ENCODE results near the gene KDM8.

KDM8 gene

DNA sequence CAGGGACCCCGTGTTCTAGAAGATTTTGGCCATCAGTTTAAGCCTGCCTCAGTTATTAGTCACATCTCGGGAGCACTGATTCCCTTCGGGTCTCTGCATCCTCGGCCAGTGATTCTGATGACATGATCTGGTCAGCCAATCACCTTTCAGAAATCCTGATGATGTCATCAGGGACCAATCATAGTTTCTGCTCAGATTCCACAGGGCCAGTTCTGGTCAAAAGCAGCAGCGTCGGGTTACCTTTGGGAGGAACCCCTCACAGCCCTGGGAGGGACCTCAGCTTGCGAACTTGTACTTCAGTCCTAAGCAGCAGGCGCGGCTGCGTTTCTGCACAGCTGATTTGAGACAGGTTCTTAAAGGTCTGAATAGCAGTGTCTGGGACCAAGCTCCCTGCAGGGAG lies 13.9 kb downstream of the KDM8 start:
- DNase-seq: no peak

DNA sequence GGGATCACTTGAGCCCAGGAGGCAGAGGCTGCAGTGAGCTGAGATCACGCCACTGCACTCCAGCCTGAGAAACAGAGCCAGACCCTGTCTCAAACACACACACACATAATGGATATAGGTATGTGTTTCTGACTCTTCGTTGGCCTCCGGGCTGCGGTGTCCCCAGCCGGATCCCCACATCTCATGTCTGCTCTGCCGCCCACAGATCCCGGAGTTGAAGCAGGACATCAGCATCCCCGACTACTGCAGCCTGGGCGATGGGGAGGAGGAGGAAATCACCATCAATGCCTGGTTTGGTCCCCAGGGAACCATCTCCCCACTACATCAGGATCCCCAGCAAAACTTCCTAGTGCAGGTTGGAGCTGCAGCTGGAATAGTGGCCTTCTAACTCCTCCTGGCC lies 15.4 kb downstream of the KDM8 start:
- no peak for DNase-seq

DNA sequence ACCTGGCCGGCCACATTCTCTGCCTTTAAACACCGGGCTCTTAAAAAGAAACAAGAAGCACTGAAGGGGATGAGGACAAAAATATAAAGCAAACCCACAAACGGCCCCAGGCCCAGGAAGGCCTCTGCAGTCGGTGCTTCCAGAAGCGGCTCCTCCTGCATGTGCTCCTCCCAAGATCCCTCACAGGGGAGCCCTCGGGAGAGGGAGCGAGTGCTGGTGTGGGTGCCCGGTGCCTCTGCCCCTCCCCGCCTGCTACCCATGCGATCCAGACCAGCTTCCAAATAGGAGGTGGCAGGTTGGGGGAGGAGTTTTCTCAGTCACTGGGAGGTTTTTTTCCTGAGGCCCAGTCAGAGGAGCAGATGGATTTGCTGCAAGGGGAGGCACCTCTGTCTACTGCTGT lies 15.8 kb downstream of the KDM8 start:
- DNase-seq: no peak

DNA sequence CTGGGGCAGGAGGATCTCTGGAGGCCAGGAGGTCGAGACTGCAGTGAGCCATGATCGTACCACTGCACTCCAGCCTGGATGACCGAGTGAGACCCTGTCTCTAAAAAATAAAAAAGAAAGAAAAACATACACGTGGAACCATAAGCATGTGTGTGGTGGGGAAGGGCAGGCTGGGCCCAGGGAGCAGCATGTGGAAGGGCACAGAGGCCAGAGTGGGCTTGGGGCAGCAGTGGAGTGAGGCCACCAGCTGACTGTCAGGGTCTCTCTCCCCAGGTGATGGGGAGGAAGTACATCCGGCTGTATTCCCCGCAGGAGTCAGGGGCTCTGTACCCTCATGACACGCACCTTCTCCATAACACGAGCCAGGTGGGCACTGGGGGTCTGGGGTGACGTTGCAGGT lies 16.8 kb downstream of the KDM8 start:
- no peak for DNase-seq

DNA sequence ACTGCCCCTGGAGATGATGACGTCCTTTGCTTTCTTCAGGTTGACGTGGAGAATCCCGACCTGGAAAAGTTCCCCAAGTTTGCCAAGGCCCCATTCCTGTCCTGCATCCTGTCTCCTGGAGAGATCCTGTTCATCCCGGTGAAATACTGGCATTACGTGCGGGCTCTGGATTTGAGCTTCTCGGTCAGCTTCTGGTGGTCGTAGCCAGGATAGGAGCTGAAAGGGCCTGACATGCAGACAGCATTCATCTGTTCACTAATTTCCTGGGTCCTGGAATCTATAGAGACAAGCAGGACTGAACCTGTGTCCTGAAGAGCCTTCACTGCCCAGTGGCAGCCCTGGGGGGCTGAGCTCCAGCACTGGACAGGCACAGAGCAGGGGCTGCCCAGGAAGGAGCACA lies 17.2 kb downstream of the KDM8 start:
- no peak for DNase-seq

DNA sequence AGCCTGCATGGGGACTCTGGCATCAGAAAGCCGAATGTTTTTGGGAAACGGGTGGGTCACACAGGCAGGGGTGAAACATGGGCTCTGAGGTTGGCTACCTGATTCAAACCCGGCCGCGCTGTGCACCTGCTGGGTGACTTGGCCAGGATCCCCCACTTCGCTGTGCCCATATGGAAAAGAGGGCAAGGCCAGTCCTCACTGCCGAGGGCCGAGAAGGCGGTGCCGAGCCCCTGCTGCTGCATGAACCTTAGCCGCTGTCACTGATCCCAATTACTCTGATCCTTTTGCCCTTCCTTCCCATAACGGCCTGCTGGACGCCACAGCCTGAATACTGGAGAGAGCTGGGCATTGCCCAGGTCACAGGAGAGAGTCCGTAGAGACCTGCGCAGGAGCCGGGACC lies 17.7 kb downstream of the KDM8 start:
- no peak for DNase-seq

DNA sequence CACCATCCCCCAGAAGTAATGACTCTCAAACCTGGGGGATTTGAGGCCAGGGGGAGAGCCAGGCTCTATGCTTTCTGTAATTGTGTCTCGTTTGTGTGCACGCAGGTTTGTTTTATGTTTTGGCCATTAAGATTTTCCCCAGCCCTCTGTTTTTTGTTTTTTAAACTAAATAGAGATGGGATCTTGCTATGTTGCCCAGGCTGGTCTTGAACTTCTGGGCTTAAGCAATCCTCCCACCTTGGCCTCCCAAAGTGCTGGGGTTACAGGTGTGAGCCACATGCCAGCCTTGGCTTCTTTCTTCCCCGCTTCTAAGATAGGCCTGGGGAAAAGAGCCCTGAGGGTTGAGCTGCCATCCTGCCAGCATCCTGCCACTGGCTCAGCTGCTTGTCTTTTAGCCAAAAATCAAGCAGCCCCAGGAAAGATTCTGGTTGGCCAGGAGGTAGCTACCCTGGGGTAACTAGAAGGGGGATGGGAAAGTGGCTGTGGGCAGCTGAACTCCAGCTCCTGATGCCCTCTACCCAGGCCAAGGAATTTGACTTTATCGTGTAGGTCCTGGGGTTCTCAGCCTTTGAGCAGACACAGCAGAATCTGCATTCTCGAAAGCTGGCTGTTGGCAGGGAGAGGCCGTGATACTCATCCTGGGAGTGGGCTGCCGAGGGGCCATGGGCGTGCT lies 18.4 kb downstream of the KDM8 start:
- no peak for DNase-seq

DNA sequence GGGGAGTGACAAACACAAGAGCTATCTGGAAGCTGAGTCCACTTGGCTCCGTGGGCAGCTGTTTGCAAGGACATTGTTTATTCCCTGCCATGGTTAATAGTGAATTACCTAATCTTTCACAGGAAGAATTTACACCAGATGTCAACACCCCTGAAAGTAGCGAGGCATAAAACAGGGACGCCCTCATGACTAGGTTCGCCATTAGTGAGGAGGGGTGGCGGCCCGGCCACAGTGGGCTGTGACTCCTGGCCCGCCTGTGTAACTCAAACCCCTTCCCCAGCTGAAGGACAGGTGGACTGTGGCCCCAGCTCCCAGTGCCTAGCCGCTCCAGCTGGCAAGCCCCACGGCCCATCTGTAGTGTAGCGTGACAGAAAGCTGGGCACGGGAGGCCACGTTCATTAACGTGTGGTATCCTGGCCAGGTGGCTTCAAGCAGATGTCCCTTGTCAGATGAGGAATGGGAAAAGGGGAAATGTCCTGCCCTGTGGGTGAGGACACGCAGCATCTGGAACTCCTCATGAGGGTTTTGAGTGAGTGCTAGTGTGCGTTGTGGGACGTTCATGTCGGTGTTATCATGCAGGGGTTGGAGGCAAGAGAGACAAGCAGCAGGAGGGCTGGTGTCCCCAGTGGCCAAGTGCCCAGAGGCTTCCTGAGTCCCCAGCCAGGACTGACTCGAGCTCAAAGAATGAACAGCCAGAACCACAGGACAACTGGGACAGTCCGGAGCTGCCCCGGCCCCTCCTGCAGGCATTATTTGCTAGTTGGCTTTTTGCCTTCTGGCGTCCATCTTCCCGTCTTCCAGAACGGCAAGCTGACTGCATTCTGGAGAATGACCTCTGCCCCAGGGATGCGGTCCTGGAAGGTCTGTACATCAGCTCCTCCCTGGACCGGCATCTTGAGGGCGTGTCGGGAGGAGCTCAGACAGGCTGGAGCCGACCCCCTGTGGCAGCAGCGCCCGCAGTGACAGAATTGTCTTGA lies 19.2 kb downstream of the KDM8 start:
- DNase-seq: no peak

DNA sequence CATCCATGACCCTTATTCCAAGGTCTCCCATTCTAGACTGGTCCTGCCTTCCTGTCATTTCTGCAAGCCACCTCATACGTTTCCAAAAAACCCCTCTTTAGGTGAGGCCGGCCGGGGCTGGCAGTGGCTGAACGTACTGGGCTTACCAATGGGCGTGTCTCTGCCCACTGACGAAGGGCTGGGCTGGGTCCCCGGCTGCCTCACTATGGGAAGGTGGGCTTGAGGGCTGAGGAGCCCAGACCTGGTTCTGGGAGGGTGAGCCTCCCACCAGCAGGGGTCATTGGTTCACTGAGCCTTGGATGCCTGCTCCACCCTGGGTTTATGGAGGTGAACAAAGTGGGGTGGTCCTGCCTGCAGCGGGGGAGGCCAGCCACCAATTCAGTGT lies 19.9 kb downstream of the KDM8 start:
- no peak for DNase-seq

DNA sequence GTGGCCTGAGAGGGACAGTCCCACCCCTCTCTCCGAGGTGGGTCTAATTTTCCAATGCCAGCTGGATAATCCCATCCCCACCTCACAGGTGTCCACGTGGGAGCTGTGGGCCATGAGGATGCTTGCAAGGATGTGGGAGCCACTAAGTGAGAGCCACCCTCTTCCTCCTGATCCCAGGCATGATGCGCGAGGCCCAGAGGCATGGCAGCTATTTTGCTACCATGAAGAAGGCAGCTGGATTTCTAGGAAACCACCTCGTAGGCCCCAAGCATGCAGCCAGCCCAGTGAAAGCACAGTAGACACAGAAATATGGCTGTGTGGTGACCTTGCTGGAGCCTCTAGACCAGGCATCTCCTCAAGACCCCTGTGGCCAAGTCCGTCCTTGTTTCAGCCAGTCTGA lies 20.4 kb downstream of the KDM8 start:
- DNase-seq: no peak

DNA sequence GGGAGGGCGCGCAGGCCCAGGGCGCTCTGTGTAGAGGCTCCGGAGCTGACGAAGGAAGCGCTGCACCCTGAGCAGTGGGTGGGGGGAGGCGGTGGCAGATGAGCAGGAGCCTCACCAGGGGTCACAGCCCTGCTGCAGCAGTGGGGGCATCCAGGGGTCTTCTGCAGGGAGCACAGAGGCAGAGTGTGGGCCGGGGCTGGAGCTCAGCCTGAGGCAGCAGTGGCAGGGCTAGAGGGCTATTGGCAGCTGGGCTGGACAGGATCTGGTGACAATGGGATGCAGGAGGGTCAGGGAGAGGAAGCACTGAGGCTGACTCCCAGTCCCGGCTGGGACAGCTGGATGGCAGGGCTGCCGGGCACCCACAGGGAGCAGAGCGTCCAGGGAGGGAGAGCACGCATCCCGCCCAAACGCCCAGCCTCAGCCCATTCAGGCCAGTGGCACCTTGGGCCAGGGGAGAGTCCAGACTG lies 21.0 kb downstream of the KDM8 start:
- DNase-seq: no peak

DNA sequence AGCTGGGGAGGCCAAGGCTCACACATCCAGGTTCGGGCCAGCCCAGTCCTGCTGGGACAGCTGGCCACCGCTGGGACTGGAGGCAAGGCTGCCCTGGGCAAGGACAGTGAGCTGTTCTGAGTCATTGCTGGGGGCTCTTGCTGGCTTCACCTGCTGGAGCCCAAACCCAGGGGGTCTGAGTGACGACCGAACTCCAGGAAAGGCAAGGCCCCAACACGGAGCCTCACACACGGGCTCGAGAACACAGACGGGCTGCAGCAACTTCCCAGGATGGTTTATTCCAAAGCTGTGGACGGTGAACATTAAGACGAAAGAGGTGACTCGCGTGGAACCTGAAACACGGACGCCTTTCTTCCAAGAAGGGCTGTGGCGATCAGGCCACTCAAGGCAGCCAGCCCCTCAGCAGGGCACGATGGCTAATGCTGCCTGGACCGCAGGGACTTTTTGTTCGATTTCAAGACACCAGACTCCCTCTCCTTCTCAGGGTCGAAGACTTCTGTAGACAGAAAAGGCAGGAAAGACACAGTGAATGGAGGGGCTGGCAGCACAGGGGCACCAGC lies 21.5 kb downstream of the KDM8 start:
- no peak for DNase-seq

DNA sequence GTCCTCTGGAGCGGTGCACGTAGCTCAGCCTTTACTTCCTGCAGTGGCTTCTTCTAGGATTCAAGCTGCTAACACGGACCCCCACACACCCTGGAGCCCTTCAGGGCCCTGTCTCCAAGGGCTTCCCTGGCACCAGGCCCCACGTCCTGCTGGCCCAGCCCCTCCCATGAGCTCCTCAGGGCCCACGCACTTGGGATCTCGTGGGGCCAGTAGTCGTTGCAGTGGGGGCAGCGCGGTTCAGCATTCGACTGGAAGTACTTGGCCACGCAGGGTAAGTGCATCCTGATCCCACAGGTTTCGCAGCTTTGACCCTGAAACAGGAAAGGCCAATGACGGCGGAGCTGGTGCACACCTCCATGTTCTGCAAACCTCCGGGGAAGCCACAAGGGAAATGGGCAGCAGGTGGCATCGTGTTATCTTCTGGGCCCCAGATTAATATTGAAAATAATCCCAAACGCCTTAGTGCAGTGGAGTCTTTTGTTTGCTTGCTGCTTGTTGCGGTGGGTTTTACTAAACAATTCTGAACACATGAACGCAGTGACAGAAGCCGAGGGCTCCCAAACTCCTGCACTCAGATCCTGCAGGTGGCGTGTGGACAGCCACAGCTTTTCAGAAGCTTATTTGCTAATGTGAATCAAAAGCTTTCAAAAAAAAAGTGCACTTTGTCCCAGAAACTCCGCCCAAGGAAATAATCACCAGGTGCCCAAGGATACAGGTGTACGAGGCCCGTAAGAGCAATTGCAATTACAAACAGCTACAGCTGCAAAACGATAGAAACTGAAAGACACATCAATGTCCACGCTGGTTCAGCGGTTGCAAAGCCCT lies 22.4 kb downstream of the KDM8 start:
- no peak for DNase-seq

DNA sequence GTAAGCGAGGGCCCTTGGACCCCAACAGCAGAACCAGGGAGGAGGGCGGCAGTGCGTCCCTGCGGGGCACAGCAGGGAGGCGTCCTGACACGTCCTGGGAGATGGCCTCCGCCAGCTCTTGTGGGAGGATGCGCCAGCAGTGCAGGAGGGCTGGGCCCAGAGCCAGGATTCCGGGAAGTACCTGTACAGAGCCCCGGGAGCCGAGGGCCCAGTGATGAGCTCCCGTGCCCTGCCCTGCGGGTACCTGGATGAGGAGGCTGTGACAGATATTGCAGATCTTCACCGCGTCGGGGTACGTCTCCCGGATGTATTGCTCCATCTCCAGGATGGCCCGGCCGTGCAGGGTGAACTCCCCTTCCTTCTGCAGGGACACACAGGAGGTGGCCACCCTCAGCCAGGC lies 23.1 kb downstream of the KDM8 start:
- DNase-seq: no peak

DNA sequence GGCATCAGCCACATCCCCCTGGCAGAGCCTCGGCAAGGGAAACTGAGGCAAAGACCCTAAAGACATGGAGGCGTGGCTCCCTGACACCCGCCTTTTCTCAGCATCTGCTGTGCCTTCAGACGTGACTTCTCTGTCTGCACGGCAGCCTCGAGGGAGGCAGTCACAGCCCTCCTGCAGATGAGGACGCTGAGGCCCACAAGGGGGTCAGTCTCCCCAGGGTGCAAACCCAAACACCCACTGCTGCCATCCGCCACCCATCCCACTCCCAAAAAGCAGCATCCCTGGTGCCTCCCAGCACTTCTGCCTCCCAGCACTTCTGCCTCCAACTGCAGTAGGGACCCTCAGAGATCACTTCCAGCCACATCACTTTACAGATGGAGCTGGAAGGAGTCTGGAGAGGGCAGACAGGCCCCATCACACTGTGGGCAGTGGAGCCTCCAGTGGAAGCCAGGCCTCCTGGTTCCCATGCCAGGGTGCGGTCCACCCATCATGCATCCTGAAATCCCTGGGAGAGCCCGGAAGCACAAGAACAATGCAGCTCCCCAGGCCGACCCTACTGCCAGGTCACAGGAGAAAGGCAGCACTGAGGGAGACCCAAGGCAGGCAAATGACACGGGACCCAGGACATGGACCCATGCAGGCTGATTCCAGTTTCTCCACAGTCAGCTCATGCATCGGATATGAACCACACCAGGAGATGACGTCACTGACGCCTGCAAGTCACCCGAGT lies 23.8 kb downstream of the KDM8 start:
- no peak for DNase-seq

DNA sequence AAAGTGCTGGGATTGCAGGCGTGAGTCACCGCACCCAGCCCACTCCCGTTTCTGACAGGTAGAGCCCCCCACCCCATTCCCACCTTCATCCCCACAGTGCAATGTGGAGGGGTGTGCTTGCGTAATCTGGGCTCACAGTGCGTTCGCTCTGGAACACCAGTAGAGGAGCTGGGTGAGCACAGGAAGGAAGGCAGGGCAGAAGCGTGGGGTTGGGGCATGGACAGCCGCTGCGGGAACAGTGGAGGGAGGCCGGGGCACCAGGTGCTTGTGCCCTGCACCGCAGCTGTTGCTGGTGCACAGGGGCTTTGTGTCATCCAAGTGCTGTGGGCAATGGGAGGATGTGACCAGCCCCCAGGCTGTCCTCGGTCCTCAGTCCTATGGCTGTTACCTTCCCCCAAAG lies 24.7 kb downstream of the KDM8 start:
- no peak for DNase-seq

DNA sequence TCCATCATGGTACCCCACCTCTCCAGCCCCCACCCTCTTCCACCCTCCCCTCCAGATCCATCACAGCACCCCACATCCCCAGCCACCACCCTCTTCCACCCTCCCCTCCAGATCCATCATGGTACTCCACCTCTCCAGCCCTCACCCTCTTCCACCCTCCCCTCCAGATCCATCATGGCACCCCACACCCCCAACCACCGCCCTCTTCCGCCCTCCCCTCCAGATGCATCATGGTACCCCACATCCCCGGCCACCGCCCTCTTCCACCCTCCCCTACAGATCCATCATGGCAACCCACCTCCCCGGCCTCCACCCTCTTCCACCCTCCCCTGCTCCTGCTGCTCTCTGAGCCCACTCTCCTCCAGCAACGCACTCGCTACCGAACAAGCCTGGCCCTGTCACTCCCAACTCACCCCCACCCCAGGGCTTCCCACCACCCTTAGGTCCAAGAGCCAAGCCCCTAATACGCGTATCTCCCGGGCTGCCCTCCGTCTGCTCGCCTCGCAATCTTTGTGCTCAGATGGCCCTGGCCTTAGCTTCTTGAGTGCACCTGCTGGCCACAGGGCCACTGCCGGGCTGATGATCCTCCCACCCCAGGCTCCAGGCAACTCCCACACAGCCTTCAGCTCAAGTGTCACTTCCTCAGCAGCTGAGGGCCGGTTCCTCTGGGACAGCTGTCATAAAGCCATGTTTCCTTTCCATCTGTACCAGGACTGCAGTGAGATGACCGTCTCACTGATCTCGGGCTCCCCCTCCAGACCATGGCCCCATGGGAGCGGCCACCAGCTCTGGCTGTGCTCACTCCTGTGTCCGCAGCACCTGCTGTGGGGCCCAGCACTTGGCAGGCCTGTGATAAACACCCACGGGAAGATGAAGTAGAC lies 25.5 kb downstream of the KDM8 start:
- DNase-seq: no peak

DNA sequence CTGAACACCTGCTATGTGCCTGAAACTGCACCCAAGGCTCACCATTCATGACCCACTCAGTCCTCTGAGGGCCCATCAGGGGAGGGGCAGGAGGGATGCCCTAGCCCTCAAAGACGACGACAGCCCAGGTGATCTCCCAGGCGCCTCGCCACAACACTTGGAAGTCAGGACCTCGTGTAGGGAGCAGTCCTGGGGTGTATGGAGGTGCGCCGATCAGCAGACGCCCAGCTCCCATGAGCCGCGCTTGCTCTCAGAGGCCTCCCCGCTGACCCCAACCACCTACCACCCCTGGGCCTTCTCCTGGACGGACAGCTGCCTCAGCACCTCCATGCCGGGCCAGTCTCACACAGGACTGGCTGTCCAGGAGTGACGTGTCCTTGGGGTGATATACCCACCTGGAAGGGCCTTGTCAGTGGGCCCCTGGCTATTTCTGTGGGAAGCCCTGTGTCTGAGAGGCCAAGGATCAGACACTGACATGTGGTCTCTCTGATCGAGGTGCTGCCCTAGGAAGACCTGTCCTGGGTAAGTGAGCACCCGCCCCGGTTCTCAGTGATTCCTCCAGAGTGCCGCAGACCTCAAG lies 26.7 kb downstream of the KDM8 start:
- DNase-seq: no peak

DNA sequence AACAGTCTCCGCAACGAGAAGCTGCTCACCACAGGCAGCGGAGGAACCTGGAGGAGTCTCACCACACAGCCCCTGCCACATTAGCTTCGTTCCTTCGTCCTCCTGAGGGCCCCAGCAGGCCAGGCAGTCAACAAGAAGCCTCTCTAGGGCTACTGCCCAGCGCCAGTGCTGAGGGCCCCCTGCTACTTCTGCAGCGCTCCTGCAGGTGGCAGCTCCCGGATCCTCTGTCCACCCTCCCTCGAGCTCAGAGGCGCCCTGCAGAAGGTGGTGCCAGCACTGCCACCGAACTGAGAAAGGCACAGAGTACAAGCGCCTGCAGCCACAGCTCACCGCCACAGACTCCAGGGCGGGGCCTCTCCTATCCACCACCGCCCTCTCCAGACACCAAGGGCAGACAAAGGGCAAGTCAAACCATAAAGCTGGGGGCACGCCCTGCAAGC lies 27.3 kb downstream of the KDM8 start:
- DNase-seq: no peak

DNA sequence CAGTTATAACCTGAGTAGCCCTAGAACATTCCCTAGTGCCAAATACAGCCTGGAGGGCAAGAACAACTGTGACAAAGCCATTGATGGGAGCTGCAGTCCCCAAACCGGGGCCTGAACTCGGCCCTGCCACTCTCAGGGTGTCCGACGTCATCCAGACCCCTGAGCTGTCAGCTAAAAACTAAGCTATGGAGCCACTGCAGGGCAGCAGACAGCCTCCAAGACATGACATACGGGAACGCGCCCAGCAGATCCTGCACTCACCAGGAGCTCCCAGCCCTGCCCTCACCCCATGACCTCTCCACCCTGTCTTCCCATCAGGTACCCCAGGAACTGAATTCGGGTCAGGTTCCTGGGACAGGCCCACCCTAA lies 28.4 kb downstream of the KDM8 start:
- no peak for DNase-seq

Data from SIG-M5 (cell line).